GM10248 (cell line): Measurements from ENCODE around the gene ETFDH.
"Not testable (repeated sequence)": the region's sequence is repeated elsewhere in the genome, so short reads cannot be mapped to it uniquely, and the experiment has no call there.

Source experiments
- CTCF ChIA-PET: fragments of 300-600 bp; sonication (Branson Sonifier 250); formaldehyde crosslinking; extraction: SDS; loops from one replicate; lab custom pipeline; 2021; ENCODE audit warnings: antibody characterized with exemption; lab: Yijun Ruan, JAX
- POLR2A ChIA-PET: fragments of 350-650 bp; sonication (Branson Sonifier 250); formaldehyde crosslinking; extraction: SDS; loops from one replicate; lab custom pipeline; 2020; ENCODE audit warnings: antibody characterized with exemption; lab: Yijun Ruan, JAX
- DNase-seq: peaks from one replicate; pipeline ENCODE4 v3.0.0; 2012; ENCODE audit errors: extremely low spot score
- CTCF ChIP-seq: IDR thresholded peaks from 2 replicates; pipeline ENCODE4 v1.5.1; 2012; ENCODE audit warnings: mild to moderate bottlenecking, low read depth; ENCODE audit errors: extremely low read depth, missing control alignments, control extremely low read depth

The ETFDH gene

GRCh38 chr4:158644760-158645159 is 27.3 kb upstream of the ETFDH start:
- POLR2A ChIA-PET = no interaction called here
- no peak for TF ChIP-seq CTCF
- DNase-seq = no peak
- CTCF ChIA-PET = interaction anchor here (1.4 to 1.6 kb wide), 2 partner anchors 13 to 19 kb away, joined by 3 to 7 read pairs; no protein-coding TSS in a partner anchor

GRCh38 chr4:158649111-158649680 is 22.9 kb upstream of the ETFDH start:
- ChIA-PET POLR2A (no interaction called here), CTCF (no interaction called here)
- TF ChIP-seq CTCF = no peak
- DNase-seq = no peak

DNA sequence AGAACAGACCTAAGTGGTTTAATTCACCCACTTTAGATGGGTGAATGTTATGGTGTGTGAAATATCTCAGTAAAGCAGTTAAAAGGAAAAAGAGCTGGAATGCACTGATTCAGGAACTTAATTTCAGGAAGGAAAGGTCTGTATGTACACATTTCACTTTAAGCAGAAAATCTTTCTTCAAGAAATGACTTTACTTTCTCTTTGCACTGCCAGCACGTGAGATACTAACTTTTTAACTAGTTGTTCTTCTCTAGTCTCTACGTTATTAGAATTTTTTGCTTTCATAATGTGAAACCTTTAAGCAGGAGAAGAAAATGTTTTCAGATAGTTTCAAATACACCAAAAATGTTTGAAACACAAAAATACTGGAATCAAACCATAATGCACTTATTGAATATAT is 19.2 kb upstream of the ETFDH start:
- POLR2A ChIA-PET = no interaction called here
- CTCF ChIA-PET = no interaction called here
- DNase-seq = no peak
- no peak for TF ChIP-seq CTCF

- ChIA-PET CTCF (interaction anchor here (0.6 to 1.7 kb wide), 4 partner anchors 9 to 31 kb away, joined by 3 to 7 read pairs (median 4); no protein-coding TSS in a partner anchor), POLR2A (no interaction called here)
- DNase-seq = no peak
- no peak for TF ChIP-seq CTCF
Measured at GRCh38 chr4:158656439-158656838, 15.7 kb upstream of the ETFDH start.

- ChIA-PET CTCF (interaction anchor here (0.6 to 1.7 kb wide), 4 partner anchors 9 to 142 kb away, joined by 3 to 7 read pairs (median 4); no protein-coding TSS in a partner anchor), POLR2A (no interaction called here)
- TF ChIP-seq CTCF = no peak
- no peak for DNase-seq
Measured at GRCh38 chr4:158657291-158657690, 14.8 kb upstream of the ETFDH start.

- POLR2A ChIA-PET, CTCF ChIA-PET, DNase-seq: not testable (repeated sequence)
Measured at GRCh38 chr4:158663255-158663654, 8.8 kb upstream of the ETFDH start.

GRCh38 chr4:158663707-158664625 is 8.1 kb upstream of the ETFDH start:
- DNase-seq, CTCF ChIA-PET, POLR2A ChIA-PET: not testable (repeated sequence)
